Mesothelial cell of epicardium (in vitro differentiated cells): ENCODE measurements around the gene HEATR5B. TPM values are rescaled to one million over a fixed set of nuclear protein-coding genes. Genes with fewer than 3 reads are reported as not detected.

Source experiments
- DNase-seq, 2 experiments: peaks; one replicate each; pipeline ENCODE4 v3.0.0; 2021; ENCODE audit warnings: low spot score in 2 of 2; ENCODE audit not compliant: unreplicated experiment in 2 of 2
- H3K27ac Mint-ChIP-seq: 2 replicates; pipeline ENCODE4 v1.8.0; 2021; ENCODE audit warnings: mixed read lengths
- H3K27me3 Mint-ChIP-seq: 2 replicates; pipeline ENCODE4 v1.8.0; 2021; ENCODE audit warnings: low read depth, mixed read lengths
- H3K36me3 Mint-ChIP-seq: 2 replicates; pipeline ENCODE4 v1.8.0; 2021; ENCODE audit warnings: mixed read lengths
- H3K4me1 Mint-ChIP-seq: 2 replicates; pipeline ENCODE4 v1.8.0; 2021; ENCODE audit warnings: mixed read lengths
- H3K4me3 Mint-ChIP-seq: 2 replicates; pipeline ENCODE4 v1.8.0; 2021; ENCODE audit warnings: mild to moderate bottlenecking, moderate library complexity, mixed read lengths
- H3K9me3 Mint-ChIP-seq: 2 replicates; pipeline ENCODE4 v1.8.0; 2021; ENCODE audit warnings: mixed read lengths
- total RNA-seq: library from RNA; stranded (reverse); gene quantifications from 3 replicates; pipeline ENCODE4 v1.2.1, GENCODE V29; 2021
- TF ChIP-seq, protein P1 (sequence below): fragments of 200-600 bp; sonication (generic); IDR thresholded peaks from one replicate; pipeline ENCODE4 v1.5.0; 2021; ENCODE audit warnings: antibody characterized with exemption; ENCODE audit not compliant: unreplicated experiment

Gene HEATR5B
- total RNA-seq, 1 donor from 2014 or later = 22.7 TPM

DNA sequence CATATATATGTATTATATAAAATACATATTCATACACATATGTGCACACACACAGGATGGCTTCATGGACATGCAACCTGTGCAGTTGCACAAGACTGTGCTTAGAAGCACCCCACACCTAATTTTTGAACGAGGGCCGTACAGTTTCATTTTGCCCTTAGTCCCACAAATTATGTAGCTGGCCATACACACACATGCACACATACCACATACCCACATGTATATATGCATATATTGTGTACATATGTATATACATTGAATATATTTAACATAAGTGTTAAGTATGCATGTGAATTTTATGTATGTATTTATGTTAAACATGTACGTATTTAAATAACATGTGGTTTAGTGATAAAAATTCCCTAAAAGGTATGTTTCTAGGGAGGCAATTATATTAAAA is 18.4 kb upstream of the HEATR5B start:
- Mint-ChIP-seq H3K4me1 (no peaks in the 10 kb centered on the region), H3K27ac (no peak overlapping the region), H3K9me3 (no peaks in the 10 kb centered on the region), H3K4me3 (no peak overlapping the region), H3K27me3 (no peaks in the 10 kb centered on the region), H3K36me3 (peaks cover 43% of the 10 kb centered on the region)
- TF ChIP-seq, protein P1, sequence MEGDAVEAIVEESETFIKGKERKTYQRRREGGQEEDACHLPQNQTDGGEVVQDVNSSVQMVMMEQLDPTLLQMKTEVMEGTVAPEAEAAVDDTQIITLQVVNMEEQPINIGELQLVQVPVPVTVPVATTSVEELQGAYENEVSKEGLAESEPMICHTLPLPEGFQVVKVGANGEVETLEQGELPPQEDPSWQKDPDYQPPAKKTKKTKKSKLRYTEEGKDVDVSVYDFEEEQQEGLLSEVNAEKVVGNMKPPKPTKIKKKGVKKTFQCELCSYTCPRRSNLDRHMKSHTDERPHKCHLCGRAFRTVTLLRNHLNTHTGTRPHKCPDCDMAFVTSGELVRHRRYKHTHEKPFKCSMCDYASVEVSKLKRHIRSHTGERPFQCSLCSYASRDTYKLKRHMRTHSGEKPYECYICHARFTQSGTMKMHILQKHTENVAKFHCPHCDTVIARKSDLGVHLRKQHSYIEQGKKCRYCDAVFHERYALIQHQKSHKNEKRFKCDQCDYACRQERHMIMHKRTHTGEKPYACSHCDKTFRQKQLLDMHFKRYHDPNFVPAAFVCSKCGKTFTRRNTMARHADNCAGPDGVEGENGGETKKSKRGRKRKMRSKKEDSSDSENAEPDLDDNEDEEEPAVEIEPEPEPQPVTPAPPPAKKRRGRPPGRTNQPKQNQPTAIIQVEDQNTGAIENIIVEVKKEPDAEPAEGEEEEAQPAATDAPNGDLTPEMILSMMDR = no peak
- no peak for DNase-seq

DNA sequence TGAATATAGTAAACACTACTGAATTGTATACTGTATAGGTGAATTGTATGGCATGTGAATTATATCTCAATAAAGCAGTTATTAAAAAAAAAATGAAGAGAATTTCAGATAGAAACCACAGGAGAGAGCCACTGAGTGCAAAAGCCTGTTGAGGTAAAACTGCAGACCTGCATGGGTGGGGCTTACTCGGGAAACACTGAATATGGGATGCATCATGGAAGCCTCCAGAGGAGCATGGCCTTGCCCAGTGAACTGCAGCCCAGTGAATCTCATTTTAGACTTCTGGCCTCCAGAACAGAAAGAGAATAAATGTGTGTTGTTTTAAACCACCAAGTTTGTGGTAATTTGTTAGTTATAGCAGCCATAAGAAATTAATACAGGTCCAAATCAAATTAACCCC is 15.9 kb upstream of the HEATR5B start:
- Mint-ChIP-seq H3K27ac (no peak overlapping the region), H3K9me3 (no peaks in the 10 kb centered on the region), H3K36me3 (peaks cover 33% of the 10 kb centered on the region), H3K4me3 (no peak overlapping the region), H3K4me1 (no peaks in the 10 kb centered on the region), H3K27me3 (no peaks in the 10 kb centered on the region)
- TF ChIP-seq, protein P1 = no peak
- DNase-seq = no peak

DNA sequence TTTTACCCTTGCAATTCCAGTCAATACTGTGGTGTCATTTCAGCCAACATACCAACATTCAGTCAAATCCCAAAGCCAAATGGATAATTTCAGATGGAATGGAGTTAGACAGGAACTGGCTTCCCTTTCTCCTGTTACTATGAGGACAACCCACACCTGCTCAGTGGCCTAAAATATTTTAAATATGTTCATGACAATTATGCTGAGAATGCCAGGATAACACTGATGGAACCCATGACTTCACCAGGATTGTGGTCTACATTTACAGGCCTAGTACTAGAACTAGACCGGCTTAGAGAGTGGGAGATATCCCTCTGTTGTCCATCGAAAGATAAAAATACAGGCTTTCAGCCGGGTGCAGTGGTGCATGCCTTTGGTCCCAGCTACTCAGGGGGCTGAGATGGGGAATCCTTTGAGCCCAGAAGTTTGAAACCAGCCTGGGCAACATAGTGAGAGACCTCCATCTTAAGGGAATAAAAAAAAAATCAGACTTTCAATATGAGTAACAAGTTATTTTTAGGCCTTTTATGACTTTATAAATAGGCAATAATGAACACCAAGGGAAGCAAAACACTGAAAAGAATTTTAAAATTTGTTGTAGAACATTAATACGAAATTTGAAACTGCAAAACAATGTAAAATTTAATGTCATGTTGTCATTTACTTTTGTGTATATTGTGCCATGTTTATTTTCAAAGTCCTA is 14.4 kb upstream of the HEATR5B start:
- H3K4me3 Mint-ChIP-seq = no peak overlapping the region
- no peaks in the 10 kb centered on the region for H3K9me3 Mint-ChIP-seq
- TF ChIP-seq, protein P1 = no peak
- H3K4me1 Mint-ChIP-seq = no peaks in the 10 kb centered on the region
- peaks cover 32% of the 10 kb centered on the region for H3K36me3 Mint-ChIP-seq
- no peaks in the 10 kb centered on the region for H3K27me3 Mint-ChIP-seq
- DNase-seq = no peak
- no peak overlapping the region for H3K27ac Mint-ChIP-seq

DNA sequence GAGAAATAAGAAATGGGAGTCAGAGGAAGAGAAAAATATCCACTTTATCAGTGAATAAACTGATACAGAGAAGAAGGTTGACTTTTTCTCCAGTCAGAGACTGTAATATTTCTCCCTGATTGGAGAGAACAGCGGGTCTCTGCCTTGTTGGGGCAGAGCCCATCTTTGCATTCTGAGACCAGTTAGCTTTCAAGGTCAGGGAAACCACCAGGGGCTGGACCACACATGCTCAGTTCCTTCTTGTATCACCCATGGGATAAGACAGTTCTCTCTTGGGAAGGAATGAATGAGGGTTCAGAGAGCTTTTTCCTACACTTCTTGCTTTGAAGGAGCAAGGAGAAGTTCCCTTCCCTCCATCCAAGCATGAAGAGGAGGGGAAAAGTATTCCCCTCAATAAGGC is 12.4 kb upstream of the HEATR5B start:
- Mint-ChIP-seq H3K36me3 (peaks cover 36% of the 10 kb centered on the region), H3K9me3 (no peaks in the 10 kb centered on the region), H3K27ac (no peak overlapping the region), H3K4me3 (no peak overlapping the region), H3K27me3 (no peaks in the 10 kb centered on the region), H3K4me1 (no peaks in the 10 kb centered on the region)
- no peak for DNase-seq
- TF ChIP-seq, protein P1 = no peak

DNA sequence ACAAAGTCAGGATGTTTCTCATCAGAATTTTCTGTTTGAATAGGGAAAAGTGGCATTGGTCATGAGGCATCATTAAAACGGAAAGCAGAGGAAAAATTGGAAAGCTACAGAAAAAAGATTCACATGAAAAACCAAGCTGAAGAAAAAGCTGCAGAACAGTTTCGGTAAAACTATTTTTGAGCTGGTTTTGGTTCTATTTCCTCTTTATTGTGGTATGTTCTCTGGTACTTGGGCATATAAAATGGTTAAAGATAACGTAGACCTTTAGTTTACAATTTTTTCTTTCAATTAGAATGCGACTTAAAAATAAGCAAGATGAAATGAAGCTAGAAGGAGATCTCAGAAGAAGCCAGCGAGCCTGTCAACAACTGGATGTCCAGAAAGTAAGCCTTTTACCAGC is 7.7 kb upstream of the HEATR5B start:
- TF ChIP-seq, protein P1 = no peak
- no peak for DNase-seq
- Mint-ChIP-seq H3K9me3 (no peaks in the 10 kb centered on the region), H3K36me3 (peaks cover 18% of the 10 kb centered on the region), H3K27ac (no peak overlapping the region), H3K4me3 (no peak overlapping the region), H3K27me3 (no peaks in the 10 kb centered on the region), H3K4me1 (no peaks in the 10 kb centered on the region)

DNA sequence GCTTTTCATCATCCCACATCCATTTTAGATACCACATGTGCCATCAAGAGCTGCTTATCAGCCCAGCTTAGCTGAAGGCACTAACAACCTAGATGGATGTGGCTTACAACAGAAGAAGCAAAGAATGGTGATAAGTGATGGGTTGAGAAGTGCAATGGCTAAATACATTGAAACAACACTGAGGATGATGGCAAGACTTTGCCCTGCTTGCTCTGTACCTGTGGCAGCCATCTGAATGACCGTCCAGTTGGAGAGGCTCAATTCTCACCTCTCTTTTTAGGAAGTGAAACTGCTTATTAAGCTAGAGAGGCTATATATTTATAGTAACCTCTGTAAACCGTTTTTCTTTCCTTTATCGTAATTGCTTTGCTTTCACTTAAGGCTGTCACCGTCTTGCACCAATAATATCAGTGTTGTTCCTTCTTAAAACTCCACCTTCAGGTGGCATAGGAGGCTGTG is 5.9 kb upstream of the HEATR5B start:
- no peak overlapping the region for H3K4me3 Mint-ChIP-seq
- H3K36me3 Mint-ChIP-seq = peaks cover 13% of the 10 kb centered on the region
- TF ChIP-seq, protein P1 = no peak
- no peak for DNase-seq
- no peaks in the 10 kb centered on the region for H3K27me3 Mint-ChIP-seq
- H3K27ac Mint-ChIP-seq = no peak overlapping the region
- H3K4me1 Mint-ChIP-seq = no peaks in the 10 kb centered on the region
- no peaks in the 10 kb centered on the region for H3K9me3 Mint-ChIP-seq
